ENCODE results near the gene SURF4. TPM values are rescaled to one million over a fixed set of nuclear protein-coding genes. Genes with fewer than 3 reads are reported as not detected.

SURF4 gene
- total and polyA plus RNA-seq, 3 experiments from 2014 or later, result 202 to 250 (median 239) TPM

- H3K36me3 ChIP-seq (ENCODE audit: insufficient read depth, low read length), result no peaks in the 10 kb centered on the region
- POLR2A ChIA-PET, result no interaction called here
- no peak overlapping the region for H3K4me3 ChIP-seq (ENCODE audit: low read length)
- peaks cover 8% of the 10 kb centered on the region in 2 donors for H3K27me3 Mint-ChIP-seq
- H3K27me3 ChIP-seq (ENCODE audit: insufficient read depth, low read length, poor library complexity, severe bottlenecking), result peaks cover 3% of the 10 kb centered on the region
- H3K4me1 Mint-ChIP-seq, result no peaks in the 10 kb centered on the region
- CTCF ChIA-PET, result no interaction called here
- H3K36me3 Mint-ChIP-seq, result no peaks in the 10 kb centered on the region
- no peak overlapping the region for H3K4me3 Mint-ChIP-seq
- DNase-seq, result no peak
- no peak overlapping the region for H3K27ac ChIP-seq (ENCODE audit: low read depth, low read length)
- H3K4me1 ChIP-seq (ENCODE audit: insufficient read depth, low read length), result no peaks in the 10 kb centered on the region
- H3K9me3 ChIP-seq (ENCODE audit: low read length), result no peaks in the 10 kb centered on the region
- no peak overlapping the region for H3K27ac Mint-ChIP-seq
- H3K9me3 Mint-ChIP-seq, result no peaks in the 10 kb centered on the region
Measured at GRCh38 chr9:133385452-133385851, 9.6 kb upstream of the SURF4 start.

- H3K4me1 Mint-ChIP-seq, result no peaks in the 10 kb centered on the region
- CTCF ChIA-PET, result no interaction called here
- Histone ChIP-seq H3K27ac (ENCODE audit: low read depth, low read length) (no peak overlapping the region), H3K4me3 (ENCODE audit: low read length) (no peak overlapping the region), H3K27me3 (ENCODE audit: insufficient read depth, low read length, poor library complexity, severe bottlenecking) (no peaks in the 10 kb centered on the region), H3K36me3 (ENCODE audit: insufficient read depth, low read length) (no peaks in the 10 kb centered on the region), H3K9me3 (ENCODE audit: low read length) (no peaks in the 10 kb centered on the region), H3K4me1 (ENCODE audit: insufficient read depth, low read length) (no peaks in the 10 kb centered on the region)
- no peak for DNase-seq
- no peaks in the 10 kb centered on the region for H3K9me3 Mint-ChIP-seq
- H3K36me3 Mint-ChIP-seq, result no peaks in the 10 kb centered on the region
- POLR2A ChIA-PET, result no interaction called here
- no peak overlapping the region for H3K4me3 Mint-ChIP-seq
- no peak overlapping the region for H3K27ac Mint-ChIP-seq
- H3K27me3 Mint-ChIP-seq, result peaks cover 2 to 7% of the 10 kb centered on the region in 2 donors
Measured at GRCh38 chr9:133384736-133385321, 9.0 kb upstream of the SURF4 start.

- CTCF ChIA-PET, result no interaction called here
- H3K27ac Mint-ChIP-seq, result no peak overlapping the region
- no peak overlapping the region for H3K27ac ChIP-seq (ENCODE audit: low read depth, low read length)
- no peaks in the 10 kb centered on the region for H3K9me3 Mint-ChIP-seq
- H3K36me3 ChIP-seq (ENCODE audit: insufficient read depth, low read length), result no peaks in the 10 kb centered on the region
- POLR2A ChIA-PET, result no interaction called here
- H3K4me1 Mint-ChIP-seq, result no peaks in the 10 kb centered on the region
- H3K4me3 Mint-ChIP-seq, result no peak overlapping the region
- no peaks in the 10 kb centered on the region for H3K27me3 ChIP-seq (ENCODE audit: insufficient read depth, low read length, poor library complexity, severe bottlenecking)
- H3K27me3 Mint-ChIP-seq, result peaks cover 0 to 4% of the 10 kb centered on the region in 2 donors
- no peak overlapping the region for H3K4me3 ChIP-seq (ENCODE audit: low read length)
- H3K4me1 ChIP-seq (ENCODE audit: insufficient read depth, low read length), result no peaks in the 10 kb centered on the region
- no peak for DNase-seq
- no peaks in the 10 kb centered on the region for H3K36me3 Mint-ChIP-seq
- no peaks in the 10 kb centered on the region for H3K9me3 ChIP-seq (ENCODE audit: low read length)
Measured at GRCh38 chr9:133383438-133383837, 7.6 kb upstream of the SURF4 start.

- H3K4me3 ChIP-seq (ENCODE audit: low read length), result no peak overlapping the region
- Mint-ChIP-seq H3K27me3 (no peaks in the 10 kb centered on the region), H3K27ac (no peak overlapping the region), H3K9me3 (no peaks in the 10 kb centered on the region), H3K4me3 (no peak overlapping the region), H3K4me1 (no peaks in the 10 kb centered on the region), H3K36me3 (no peaks in the 10 kb centered on the region)
- POLR2A ChIA-PET, result no interaction called here
- H3K27ac ChIP-seq (ENCODE audit: low read depth, low read length), result no peak overlapping the region
- H3K27me3 ChIP-seq (ENCODE audit: insufficient read depth, low read length, poor library complexity, severe bottlenecking), result no peaks in the 10 kb centered on the region
- no peak for DNase-seq
- H3K9me3 ChIP-seq (ENCODE audit: low read length), result no peaks in the 10 kb centered on the region
- H3K36me3 ChIP-seq (ENCODE audit: insufficient read depth, low read length), result no peaks in the 10 kb centered on the region
- CTCF ChIA-PET, result no interaction called here
- H3K4me1 ChIP-seq (ENCODE audit: insufficient read depth, low read length), result no peaks in the 10 kb centered on the region
Measured at GRCh38 chr9:133382507-133383141, 6.8 kb upstream of the SURF4 start.

- ChIA-PET POLR2A (no interaction called here), CTCF (interaction anchor here (1.2 kb wide), 1 partner anchor 30 kb away, joined by 4 read pairs; no protein-coding TSS in a partner anchor)
- no peak overlapping the region for H3K27ac ChIP-seq (ENCODE audit: low read depth, low read length)
- no peaks in the 10 kb centered on the region for H3K36me3 ChIP-seq (ENCODE audit: insufficient read depth, low read length)
- Mint-ChIP-seq H3K4me1 (peaks cover 0 to 3% (median 0%) of the 10 kb centered on the region in 3 donors), H3K27me3 (no peaks in the 10 kb centered on the region), H3K36me3 (no peaks in the 10 kb centered on the region), H3K27ac (no peak overlapping the region), H3K9me3 (no peaks in the 10 kb centered on the region), H3K4me3 (no peak overlapping the region)
- H3K4me3 ChIP-seq (ENCODE audit: low read length), result no peak overlapping the region
- no peak for DNase-seq
- H3K4me1 ChIP-seq (ENCODE audit: insufficient read depth, low read length), result no peaks in the 10 kb centered on the region
- no peaks in the 10 kb centered on the region for H3K27me3 ChIP-seq (ENCODE audit: insufficient read depth, low read length, poor library complexity, severe bottlenecking)
- no peaks in the 10 kb centered on the region for H3K9me3 ChIP-seq (ENCODE audit: low read length)
Measured at GRCh38 chr9:133380734-133381133, 4.9 kb upstream of the SURF4 start.

- Mint-ChIP-seq H3K36me3 (peaks cover 0 to 8% (median 2%) of the 10 kb centered on the region in 3 donors), H3K4me3 (peak overlapping the region in 1 of 7 donors; percentile 63), H3K27ac (peak overlapping the region in 1 of 8 donors; percentile 31), H3K27me3 (no peaks in the 10 kb centered on the region), H3K9me3 (no peaks in the 10 kb centered on the region), H3K4me1 (peaks cover 7 to 10% (median 7%) of the 10 kb centered on the region in 3 donors)
- ChIA-PET CTCF (no interaction called here), POLR2A (interaction anchor here (0.7 kb wide), 1 partner anchor 79 kb away, joined by 3 read pairs; no protein-coding TSS in a partner anchor)
- Histone ChIP-seq H3K9me3 (ENCODE audit: low read length) (no peaks in the 10 kb centered on the region), H3K27ac (ENCODE audit: low read depth, low read length) (no peak overlapping the region), H3K4me3 (ENCODE audit: low read length) (no peak overlapping the region), H3K4me1 (ENCODE audit: insufficient read depth, low read length) (peaks cover 7% of the 10 kb centered on the region), H3K36me3 (ENCODE audit: insufficient read depth, low read length) (no peaks in the 10 kb centered on the region), H3K27me3 (ENCODE audit: insufficient read depth, low read length, poor library complexity, severe bottlenecking) (no peaks in the 10 kb centered on the region)
- no peak for DNase-seq
Measured at GRCh38 chr9:133379153-133380086, 3.6 kb upstream of the SURF4 start.

GRCh38 chr9:133378408-133378962 lies 2.6 kb upstream of the SURF4 start:
- Histone ChIP-seq H3K9me3 (ENCODE audit: low read length) (no peaks in the 10 kb centered on the region), H3K36me3 (ENCODE audit: insufficient read depth, low read length) (no peaks in the 10 kb centered on the region), H3K4me3 (ENCODE audit: low read length) (no peak overlapping the region), H3K27me3 (ENCODE audit: insufficient read depth, low read length, poor library complexity, severe bottlenecking) (no peaks in the 10 kb centered on the region), H3K4me1 (ENCODE audit: insufficient read depth, low read length) (peaks cover 12% of the 10 kb centered on the region), H3K27ac (ENCODE audit: low read depth, low read length) (no peak overlapping the region)
- Mint-ChIP-seq H3K27ac (peak overlapping the region in 1 of 8 donors; percentile 31), H3K4me3 (peak overlapping the region in 2 of 7 donors; percentile 20 to 82), H3K4me1 (peaks cover 13 to 17% (median 17%) of the 10 kb centered on the region in 3 donors), H3K9me3 (no peaks in the 10 kb centered on the region), H3K27me3 (no peaks in the 10 kb centered on the region), H3K36me3 (peaks cover 0 to 11% (median 2%) of the 10 kb centered on the region in 3 donors)
- DNase-seq, result no peak
- ChIA-PET CTCF (interaction anchor here (1.1 kb wide), 1 partner anchor 43 kb away, joined by 3 read pairs; no protein-coding TSS in a partner anchor), POLR2A (no interaction called here)

All from CD8-positive, alpha-beta memory T cell (primary cell).